HG02981 (cell line): Measurements from ENCODE around the gene ERCC4.

Experiments
- ATAC-seq: cut with Tn5 transposase; IDR thresholded peaks from one replicate; pipeline ENCODE4 v1.9.1; 2021; ENCODE audit warnings: mild to moderate bottlenecking, moderate library complexity; ENCODE audit not compliant: unreplicated experiment

Gene ERCC4

DNA sequence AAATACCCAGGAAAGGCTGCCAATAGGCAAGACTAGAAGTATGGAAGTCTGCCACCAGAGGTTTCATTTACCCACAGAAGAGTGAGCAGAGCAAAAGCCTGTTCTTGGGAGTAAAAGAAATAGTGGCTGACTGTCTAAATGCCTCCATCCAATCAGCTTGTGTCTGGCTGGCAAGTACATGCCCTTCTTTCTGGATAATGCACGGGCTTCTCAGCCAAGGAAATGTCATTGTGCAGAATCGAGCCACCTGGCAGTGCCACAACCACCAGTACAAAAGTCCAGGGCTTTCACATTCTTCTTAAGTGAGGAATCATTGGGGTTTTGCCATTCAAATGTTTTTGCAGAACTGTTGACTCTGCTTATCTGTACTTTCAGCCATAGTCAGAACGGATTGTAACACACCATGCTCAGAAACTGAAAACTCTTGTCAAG lies 10.1 kb upstream of the ERCC4 start:
- ATAC-seq: no peak

DNA sequence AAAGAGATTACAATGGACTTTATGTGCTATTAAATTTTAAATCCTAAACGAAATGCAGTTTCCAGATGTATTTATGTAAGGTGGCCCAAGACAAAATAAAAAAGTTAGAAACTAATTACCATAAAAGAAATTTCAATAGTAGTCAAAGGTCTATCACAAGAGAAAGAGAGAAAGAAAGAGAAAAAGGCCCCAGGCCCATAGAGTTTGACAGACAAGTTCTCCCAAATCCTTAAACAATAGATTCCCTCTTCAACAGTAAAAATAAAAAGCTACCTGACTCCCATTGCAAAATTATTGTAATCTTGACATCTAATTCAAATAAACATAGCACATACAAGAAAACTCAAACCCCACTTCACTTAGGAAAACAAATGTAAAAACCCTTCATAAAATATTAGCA lies 8.6 kb upstream of the ERCC4 start:
- no peak for ATAC-seq

DNA sequence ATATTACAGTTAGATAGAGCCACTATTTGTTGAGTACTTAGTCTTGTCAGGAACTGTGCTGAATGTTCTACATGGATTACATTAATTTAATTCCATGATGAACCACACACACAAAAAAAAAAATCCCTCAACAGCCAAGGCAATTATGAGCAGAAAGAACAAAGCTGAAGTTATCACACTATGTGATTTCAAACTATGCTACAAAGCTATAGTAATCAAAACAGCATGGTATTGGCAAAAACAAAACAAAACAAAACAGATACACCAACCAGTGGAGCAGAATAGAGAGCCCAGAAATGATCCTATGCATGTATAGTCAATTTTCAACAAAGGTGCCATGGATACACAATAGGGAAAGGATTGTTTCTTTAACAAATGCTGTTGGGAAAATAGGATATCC lies 8.1 kb upstream of the ERCC4 start:
- no peak for ATAC-seq

DNA sequence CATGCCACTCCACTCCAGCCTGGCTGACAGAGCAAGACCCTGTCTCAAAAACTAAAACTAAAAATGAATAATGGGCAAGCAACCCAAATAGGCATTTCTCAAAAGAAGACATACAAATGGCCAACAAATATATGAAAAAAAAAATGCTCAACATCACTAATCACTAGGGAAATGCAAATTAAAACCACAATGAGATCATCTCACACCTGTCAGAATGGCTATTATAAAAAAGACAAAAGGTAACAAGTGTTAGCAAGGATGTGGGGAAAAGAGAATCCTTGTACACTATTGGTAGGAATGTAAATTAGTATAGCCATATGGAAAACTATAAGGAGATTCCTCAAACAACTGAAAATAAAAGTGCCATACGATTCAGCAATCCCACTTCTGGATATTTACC lies 7.1 kb upstream of the ERCC4 start:
- no peak for ATAC-seq

DNA sequence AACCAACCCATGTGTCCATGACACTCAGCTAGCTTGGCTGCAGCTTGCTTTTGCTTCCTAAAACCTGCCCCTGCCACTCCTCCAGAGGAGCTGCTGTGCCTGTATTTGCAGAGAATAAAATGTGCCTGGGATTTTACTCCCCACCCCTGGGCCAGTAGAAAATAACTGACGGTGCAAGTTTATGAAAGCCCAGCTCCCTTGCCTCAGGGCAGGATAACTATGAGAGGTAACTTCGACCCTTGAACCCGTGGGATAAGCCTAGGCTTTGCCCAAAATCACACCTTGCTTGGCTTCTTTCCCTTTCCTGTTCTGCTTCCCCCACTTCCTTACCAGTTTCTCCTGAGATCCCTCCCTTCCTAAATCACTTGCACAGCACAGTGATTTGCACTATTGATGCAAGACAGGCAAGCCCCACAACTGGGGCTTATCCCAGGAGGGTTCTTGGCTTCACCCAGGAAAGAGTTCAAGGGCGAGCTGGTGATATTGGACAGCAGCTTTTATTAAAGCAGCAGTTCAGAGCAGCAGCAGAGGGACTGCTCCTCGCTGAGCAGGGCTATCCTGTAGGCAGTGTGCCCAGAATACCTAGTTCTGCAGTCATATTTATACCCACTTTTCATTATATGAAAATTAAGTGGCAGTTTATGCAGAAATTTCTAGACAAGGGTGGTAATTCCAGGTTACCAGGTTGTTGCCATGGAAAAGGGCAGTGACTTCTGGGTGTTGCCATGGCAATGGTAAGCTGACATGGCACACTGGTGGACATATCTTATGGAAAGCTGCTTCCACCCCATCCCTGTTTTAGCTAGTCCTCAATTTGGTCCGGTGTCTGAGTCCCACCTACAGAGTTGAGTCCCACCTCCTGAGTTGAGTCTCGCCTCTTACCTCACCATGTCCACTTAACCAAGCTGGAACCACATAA lies 6.3 kb upstream of the ERCC4 start:
- no peak for ATAC-seq

DNA sequence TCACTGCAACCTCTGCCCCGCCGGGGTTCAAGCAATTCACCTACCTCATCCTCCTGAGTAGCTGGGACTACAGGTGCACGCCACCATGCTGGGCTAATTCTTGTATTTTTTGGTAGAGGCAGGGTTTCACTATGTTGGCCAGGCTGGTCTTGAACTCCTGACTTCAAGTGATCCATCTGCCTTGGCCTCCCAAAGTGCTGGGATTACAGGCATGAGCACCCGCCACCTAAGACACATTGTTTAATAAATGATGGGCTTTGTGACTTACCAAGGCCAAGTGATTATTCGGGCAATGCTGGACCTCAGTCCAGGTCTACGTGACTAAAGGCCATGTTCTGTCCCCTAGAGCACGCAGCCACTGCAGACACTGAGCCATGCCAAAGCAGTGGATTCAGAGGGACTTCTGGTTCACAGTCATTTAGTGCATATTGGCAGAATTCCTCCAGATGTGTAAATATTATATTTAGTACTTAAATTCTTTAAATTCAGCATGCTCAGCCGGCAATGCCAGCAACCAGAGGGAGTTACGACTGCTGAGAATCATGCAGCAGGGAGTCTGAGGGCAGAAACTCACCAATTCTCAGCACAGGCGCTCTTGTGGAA lies 4.8 kb upstream of the ERCC4 start:
- no peak for ATAC-seq

DNA sequence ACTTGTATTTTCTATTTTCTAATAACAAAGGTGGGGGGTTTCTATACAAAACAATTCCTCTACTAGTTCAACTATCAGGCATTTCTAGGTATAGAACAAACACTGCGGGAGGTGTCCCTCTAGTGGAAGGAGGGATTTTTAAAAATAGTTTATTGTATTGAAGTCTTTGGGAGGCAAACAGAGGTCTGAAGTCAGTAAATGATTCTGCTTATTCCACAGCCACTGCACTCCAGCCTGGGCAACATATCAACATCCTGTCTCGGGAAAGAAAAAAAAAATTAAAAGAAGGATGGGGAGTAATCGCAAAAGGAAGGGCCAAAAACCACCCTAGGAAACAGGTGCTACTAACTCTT lies 648 bp upstream of the ERCC4 start:
- ATAC-seq: no peak

DNA sequence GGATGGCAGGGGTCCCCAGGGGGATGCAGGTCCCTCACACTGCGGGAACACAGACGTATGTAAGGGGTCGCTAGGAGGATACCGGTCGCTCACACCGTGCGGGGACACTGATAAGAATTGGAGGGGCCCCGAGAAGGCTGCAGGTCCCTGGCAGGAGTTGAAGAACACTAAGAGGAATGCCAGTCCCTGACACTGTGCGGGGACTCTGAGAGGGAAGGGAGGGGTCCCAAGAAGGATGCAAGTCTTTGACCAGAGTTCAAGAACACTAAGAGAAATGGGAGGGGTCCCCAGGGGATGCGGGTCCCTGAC lies 510 bp downstream of the ERCC4 start:
- no peak for ATAC-seq

DNA sequence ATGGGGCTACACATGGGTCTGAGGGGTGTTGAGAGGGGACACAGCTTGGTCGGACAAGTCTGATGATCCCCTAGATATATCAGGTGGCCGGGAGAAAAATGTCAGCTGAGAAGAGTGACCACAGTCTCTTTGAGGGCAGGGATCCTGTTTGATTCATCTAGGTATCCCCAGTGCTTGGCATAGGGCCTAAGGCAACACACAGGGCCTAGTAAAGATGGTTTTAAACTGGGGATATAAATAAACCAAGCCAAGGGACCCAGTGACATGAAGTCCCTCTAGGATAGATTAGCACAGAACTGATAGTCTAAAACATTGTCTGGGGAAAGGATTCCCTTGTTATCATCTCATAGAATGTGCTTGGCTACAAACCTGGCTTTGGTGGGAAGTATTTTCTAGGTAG lies 1.4 kb downstream of the ERCC4 start:
- no peak for ATAC-seq

DNA sequence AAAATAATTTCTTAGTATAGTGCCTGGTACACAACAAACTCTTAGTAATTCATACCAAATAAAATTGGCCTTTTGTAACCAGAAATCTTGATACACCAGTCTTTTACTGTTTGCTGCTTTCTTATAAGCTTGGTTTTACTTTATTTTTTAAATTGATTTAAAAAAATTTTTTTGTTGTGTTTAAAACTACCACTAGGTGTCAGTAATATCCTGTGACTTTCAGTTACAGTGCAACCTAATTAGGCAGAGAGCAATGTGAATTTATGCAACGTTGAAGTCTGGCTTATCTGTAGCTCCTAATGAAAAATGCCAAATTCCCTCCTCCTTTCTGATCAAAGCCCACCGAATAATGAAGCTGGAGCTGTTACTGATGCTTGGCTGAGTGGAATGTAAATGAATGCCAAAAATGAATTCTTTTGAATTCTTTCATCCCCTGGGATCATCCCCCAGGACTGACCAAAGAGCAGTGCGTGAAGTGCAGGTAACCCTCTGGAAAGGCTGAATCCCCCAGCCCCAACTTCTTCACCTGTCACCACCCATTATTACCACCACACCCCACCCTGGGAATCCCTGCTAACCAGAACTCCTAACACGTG lies 3.8 kb downstream of the ERCC4 start:
- no peak for ATAC-seq

DNA sequence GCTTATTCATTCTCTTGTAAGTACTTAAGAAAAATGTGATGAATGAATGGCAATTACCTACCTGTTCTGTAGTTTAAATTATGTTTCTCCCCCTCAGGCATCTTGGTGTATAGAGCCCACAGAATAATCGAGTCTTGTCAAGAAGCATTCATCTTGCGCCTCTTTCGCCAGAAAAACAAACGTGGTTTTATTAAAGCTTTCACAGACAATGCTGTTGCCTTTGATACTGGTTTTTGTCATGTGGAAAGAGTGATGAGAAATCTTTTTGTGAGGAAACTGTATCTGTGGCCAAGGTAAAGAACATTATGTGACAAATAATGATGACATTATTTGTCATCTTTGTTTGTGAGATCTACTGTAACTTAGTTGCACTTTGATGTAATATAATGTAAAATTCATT lies 6.5 kb downstream of the ERCC4 start:
- no peak for ATAC-seq

DNA sequence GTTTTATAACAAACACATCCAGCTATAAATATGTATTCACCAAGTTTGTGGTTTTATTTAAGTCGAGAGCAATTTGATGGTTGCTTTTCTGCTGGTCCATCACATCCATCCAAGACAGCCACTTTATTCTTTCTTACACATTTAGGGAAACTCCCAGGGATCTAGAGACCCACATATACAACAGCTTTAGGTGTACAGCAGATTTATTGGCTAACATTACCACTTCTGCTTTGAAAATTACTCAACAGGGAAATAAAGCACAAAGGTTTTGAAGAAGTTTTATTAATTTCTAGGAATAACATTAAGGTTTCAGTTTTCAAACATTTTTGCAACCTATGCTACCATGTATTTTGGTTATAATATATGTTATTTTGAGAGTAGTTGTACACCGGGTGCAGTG lies 6.9 kb downstream of the ERCC4 start:
- no peak for ATAC-seq

DNA sequence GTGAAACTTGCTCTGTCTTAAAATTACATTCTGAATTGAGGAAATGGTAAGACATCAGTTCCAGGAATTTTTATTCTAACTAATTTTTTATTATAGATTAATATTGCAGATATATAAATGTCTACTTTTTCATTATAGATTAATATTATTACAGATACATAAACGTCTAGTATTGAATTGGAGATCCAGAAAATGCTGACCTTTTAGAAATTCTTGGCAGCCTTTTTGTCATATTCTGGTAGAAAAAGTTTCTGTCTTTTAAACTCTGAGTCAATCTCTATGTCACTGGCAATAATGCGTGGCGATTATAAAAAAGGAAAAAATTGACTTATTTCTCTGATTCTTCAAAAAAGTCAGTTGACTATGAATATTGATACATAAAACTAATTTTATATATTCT lies 8.7 kb downstream of the ERCC4 start:
- ATAC-seq: no peak

DNA sequence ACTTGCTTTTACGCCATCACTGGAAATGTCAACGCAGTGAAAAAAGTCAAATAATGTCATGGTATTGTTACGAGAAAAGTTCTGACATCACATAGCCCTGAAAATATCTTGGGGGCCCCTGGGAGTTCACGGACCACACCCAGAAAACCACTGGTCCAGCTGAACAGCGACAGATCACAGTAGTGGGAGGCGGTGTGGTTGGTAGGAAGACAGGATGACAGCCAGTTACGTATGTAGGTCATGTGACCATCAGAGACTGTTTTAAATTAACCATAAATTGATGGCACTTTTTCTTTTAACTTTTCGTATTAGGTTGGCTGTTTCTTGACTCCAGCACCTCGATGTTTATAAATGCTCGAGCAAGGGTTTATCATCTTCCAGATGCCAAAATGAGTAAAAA lies 11.9 kb downstream of the ERCC4 start:
- ATAC-seq: no peak

DNA sequence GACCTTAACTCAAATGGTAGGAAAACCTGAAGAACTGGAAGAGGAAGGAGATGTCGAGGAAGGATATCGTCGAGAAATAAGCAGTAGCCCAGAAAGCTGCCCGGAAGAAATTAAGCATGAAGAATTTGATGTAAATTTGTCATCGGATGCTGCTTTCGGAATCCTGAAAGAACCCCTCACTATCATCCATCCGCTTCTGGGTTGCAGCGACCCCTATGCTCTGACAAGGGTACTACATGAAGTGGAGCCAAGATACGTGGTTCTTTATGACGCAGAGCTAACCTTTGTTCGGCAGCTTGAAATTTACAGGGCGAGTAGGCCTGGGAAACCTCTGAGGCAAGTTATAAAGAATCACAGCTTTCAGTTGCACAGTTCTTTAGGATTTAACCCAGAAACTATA lies 15.5 kb downstream of the ERCC4 start:
- ATAC-seq: no peak

DNA sequence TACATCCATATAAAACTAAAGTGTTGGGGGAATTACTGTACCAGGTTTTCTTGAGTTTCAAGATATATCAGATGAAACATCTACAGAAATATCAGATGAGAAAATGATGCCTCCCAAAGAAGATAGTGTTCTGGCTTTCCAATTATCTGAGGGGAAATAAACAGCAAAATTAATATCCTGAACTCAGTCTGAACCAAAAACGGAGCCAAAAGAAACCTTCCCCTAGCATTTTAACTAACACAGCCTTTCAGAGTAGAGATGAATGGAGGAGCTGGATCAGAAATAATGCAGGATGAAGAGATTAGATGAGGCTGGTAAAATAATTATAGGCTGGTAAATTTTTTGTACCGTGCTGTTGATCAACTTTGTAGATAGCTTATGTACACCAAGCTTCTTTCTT lies 16.2 kb downstream of the ERCC4 start:
- no peak for ATAC-seq

DNA sequence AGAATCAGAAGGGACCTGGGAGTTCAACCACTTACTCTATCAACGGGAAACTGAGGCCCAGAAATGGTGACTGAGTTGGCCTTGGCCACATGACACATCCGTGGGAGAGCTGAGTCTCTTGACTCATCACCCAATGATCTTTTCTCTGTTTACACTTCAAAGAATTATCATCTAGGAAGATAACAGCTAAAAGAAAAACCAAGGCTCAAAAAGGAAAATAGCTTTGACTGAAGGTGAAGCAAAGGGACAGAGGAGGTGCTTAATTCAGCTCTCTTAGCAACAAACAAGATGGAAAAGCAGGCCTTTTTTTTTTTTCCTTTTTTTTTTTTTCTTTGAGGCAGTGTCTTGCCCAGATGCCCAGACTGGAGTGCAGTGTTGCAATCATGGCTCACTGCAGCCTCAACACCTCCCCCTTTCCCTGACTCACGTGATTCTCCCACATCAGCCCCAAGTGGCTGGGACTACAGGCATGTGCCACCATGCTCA lies 16.7 kb downstream of the ERCC4 start:
- no peak for ATAC-seq

DNA sequence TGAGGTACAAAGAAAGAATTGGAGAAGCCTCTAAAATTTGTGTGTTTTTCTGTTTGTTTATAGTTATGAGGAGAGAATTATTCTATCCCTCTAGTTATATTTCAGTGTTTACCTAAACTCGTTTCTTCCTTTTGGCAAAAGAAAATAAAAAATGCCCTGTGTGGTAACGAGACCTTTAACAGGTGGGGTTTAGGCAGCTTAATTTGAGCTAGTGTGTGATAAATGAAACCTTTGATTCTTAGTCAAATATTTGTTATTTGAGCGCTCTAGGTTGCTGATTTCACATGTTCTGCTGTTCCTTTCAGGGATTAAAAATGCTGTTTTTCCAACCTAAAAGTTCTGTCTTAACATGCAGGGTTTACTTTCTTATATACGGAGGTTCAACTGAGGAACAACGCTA lies 17.5 kb downstream of the ERCC4 start:
- ATAC-seq: no peak

DNA sequence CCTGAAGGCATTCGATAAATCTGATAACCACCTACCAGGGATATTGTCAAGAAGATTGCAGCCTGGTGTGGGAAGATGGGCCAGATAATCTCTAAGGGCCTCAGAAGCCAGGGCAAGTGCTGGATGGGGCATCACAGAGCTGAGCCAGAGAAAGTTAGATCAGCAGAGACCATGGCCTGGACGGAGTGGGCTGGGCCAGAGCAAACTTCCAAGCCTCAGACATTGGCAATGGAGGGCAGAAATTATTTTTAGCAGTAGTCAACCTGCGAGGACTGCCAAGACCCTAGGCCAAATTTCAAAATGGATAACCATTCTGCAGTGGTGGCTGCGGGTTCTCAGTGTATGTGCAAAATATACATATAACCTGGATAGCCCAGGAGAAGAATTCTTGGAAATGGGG lies 18.5 kb downstream of the ERCC4 start:
- no peak for ATAC-seq

DNA sequence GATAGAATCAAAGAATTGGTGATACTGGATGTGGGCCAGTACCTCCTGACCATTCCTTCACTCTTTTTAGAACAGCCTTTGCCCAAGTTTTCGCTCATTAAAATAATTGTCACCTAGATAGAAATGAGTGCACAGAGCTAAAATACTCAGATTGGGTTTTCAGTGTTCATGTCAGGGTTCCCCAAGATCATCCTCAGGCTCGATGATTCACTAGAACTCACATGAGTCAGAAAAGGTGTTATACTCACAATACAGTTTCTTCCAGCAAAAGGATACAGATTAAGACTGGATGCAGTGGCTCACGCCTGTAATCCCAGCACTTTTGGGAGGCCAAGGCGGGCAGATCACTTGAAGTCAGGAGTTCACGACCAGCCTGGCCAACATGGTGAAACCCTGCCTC lies 19.9 kb downstream of the ERCC4 start:
- ATAC-seq: no peak

DNA sequence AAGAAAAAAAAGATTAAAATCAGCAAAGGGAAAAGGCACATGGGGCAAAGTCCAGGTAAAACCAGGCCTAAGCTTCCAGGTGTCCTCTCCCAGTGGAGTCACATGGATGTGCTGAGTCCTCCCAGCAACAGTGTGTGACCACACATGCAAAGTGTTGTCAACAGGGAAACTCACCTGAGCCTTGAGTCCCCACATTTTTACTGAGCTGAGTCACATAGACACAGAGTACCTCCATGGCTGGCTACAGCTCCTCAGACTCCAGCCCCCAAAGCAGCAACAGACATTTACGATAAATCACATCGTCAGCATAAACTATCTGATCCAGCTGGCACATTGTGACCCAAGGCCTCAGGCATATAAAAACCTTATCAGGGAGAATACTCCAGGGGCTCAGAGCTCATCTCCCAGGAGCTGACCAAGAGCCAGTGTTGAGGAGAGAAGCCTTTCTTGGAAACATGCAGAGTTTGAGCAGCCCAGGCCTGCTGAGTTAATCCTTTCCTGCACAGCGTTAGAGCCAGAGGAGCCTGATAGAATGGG lies 20.5 kb downstream of the ERCC4 start:
- no peak for ATAC-seq

DNA sequence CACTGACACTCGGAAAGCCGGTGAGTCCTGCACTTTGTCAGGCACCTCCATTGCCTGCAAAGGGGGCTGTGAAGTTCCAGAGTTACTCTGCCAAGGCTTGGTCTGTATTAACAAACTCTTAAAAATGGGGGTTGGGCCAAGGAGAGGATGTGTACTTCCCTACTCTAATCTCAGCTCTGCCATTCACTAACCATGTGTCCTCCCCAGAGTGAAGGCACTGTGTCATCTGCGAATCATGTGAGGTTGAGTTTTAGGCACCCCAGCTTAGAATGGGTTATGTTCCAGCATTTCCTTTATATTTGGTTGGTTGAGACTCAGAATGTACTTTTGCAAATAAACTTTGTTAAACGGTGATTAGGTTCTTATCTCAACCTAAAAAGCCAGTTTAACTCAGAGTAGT lies 24.9 kb downstream of the ERCC4 start:
- ATAC-seq: no peak
